Activated CD4-positive, alpha-beta memory T cell treated with anti-CD3 and anti-CD28 coated beads for 36 hours (primary cell): Measurements from ENCODE around the gene DNAJC28. TPM values are rescaled to one million over a fixed set of nuclear protein-coding genes. Genes with fewer than 3 reads are reported as not detected.

Source experiments
- total RNA-seq, 2 experiments: library from RNA; stranded (reverse); gene quantifications; one replicate each; pipeline ENCODE4 v1.2.3, GENCODE V29; 2021

The DNAJC28 gene
- total RNA-seq, 2 experiments from 2014 or later: 0.67 to 0.75 TPM

Other genes starting within 250 kb of the DNAJC28 start
- gene IL10RB, start 225.3 kb downstream of the DNAJC28 start, total RNA-seq: 10 to 100 TPM; 31.3 to 32.5 TPM
- gene IFNAR1, start 166.7 kb downstream of the DNAJC28 start, total RNA-seq: 10 to 100 TPM; 28.0 to 32.0 TPM
- gene IFNGR2, start 88.3 kb downstream of the DNAJC28 start, total RNA-seq: 10 to 100 TPM; 14.3 to 17.0 TPM
- gene TMEM50B, start 11.7 kb downstream of the DNAJC28 start, total RNA-seq: 10 to 100 TPM; 18.6 to 21.8 TPM
- gene GART, start 50.4 kb upstream of the DNAJC28 start, total RNA-seq: 100 to 1,000 TPM; 210 to 214 TPM
- 100 to 1,000 TPM; 270 to 279 TPM for gene SON, start 51.3 kb upstream of the DNAJC28 start, total RNA-seq
- 10 to 100 TPM; 38.2 to 39.0 TPM for gene DONSON, start 97.0 kb upstream of the DNAJC28 start, total RNA-seq
- gene CRYZL1, start 150.0 kb upstream of the DNAJC28 start, total RNA-seq: 10 to 100 TPM; 32.8 to 34.9 TPM
- 1 to 10 TPM; 3.2 to 4.5 TPM for gene ITSN1, start 150.8 kb upstream of the DNAJC28 start, total RNA-seq